Measurements from ENCODE around the gene PRKCA.
"Not testable (repeated sequence)": the region's sequence is repeated elsewhere in the genome, so short reads cannot be mapped to it uniquely, and the experiment has no call there.

PRKCA gene

GRCh38 chr17:66301864-66302741, at the start of gene PRKCA:
Gene PRKCA, plus strand, starts transcription at chr17:66302613.
- DNase-seq (ENCODE audit: low read depth): peak; percentile 74
- peak within 1 kb of the TSS; percentile 85 for H3K4me3 ChIP-seq (ENCODE audit: low read length)
- TF ChIP-seq CTCF (conservative IDR thresholded peaks at IDR 0.05; ENCODE audit: low read length): no peak

DNA sequence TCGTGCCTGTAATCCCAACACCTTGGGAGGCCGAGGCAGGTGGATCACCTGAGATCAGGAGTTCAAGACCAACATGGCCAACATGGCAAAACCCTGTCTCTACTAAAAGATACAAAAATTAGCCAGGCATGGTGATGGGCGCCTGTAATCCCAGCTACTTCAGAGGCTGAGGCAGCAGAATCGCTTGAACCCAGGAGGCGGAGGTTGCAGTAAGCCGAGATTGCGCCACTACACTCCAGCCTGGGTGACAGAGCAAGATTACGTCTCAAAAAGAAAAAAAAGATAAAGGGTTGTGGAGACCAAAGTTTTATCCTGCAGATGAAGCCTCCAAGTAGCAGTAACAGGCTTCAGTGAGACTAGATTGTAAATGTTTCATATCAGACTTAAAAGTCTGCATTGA, 49.0 kb upstream of the PRKCA start:
- not testable (repeated sequence) for DNase-seq (ENCODE audit: low read depth); H3K4me3 ChIP-seq (ENCODE audit: low read length)

- TF ChIP-seq CTCF (conservative IDR thresholded peaks at IDR 0.05; ENCODE audit: low read length): peak; percentile 93
- peak; percentile 78 for DNase-seq (ENCODE audit: low read depth)
Measured at GRCh38 chr17:66255112-66255511, 47.3 kb upstream of the PRKCA start.

GRCh38 chr17:66255527-66255971, 46.9 kb upstream of the PRKCA start:
- TF ChIP-seq CTCF (conservative IDR thresholded peaks at IDR 0.05; ENCODE audit: low read length): no peak
- H3K4me3 ChIP-seq (ENCODE audit: low read length): no peak overlapping the region
- no peak for DNase-seq (ENCODE audit: low read depth)

More at GRCh38 chr17:66255112-66255511, 47.3 kb upstream of the PRKCA start:
- H3K4me3 ChIP-seq (ENCODE audit: low read length): no peak overlapping the region

- no peak overlapping the region for H3K4me3 ChIP-seq (ENCODE audit: low read length)
- no peak for TF ChIP-seq CTCF (conservative IDR thresholded peaks at IDR 0.05; ENCODE audit: low read length)
- DNase-seq (ENCODE audit: low read depth): no peak
Measured at GRCh38 chr17:66260275-66260674, 42.1 kb upstream of the PRKCA start.

DNA sequence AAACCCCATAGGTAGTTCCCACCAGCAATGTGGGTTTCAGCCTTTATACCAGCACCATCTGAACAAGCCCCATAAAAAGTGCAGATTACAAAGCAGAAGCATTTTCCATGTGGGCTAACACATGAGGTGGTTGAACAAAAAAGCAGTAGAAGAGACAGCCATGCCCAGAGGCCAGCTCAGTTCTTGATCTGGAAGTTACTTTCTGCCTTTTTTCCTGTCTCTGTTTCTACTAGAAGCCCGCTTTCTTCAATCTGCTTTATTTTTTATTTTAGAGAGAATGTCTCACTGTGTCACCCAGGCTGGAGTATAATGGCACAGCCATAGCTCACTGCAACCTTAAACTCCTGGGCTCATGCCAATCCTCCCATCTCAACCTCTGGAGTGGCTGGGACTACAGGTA, 41.7 kb upstream of the PRKCA start:
- TF ChIP-seq CTCF (conservative IDR thresholded peaks at IDR 0.05; ENCODE audit: low read length): no peak
- no peak for DNase-seq (ENCODE audit: low read depth)
- no peak overlapping the region for H3K4me3 ChIP-seq (ENCODE audit: low read length)

DNA sequence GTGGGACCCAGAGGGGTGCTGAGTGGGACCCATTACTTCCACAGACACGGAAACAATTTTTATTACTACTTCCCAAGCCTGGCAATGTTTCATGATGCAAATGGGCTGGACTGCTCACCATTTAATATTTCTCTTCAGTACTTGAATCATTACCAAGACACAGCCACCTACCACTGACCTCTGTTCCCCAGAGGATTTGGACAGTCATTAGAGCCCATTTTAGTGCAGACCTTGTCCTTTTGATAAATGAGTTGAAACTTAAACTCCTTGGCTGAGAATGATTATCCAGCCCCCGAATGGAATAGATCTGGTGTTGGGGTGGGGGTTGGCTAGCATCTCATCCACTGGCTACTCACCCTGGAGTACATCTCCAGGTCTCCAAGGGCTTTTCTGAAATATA, 39.6 kb upstream of the PRKCA start:
- no peak for TF ChIP-seq CTCF (conservative IDR thresholded peaks at IDR 0.05; ENCODE audit: low read length)
- H3K4me3 ChIP-seq (ENCODE audit: low read length): no peak overlapping the region
- no peak for DNase-seq (ENCODE audit: low read depth)
